Epithelial cell of proximal tubule (primary cell): Measurements from ENCODE around the gene HSPB8. TPM values are rescaled to one million over a fixed set of nuclear protein-coding genes. Genes with fewer than 3 reads are reported as not detected.

ENCODE experiments used
- DNase-seq: peaks from one replicate; pipeline ENCODE4 v3.0.0-alpha.2; 2011; ENCODE audit warnings: low read depth
- H3K4me3 ChIP-seq: 2 replicates; pipeline ENCODE4 v1.5.1; 2011; ENCODE audit warnings: low read depth, mild to moderate bottlenecking, low read length
- CTCF ChIP-seq: conservative IDR thresholded peaks from 2 replicates; pipeline ENCODE4 v1.5.1; 2012; ENCODE audit warnings: low read depth, mild to moderate bottlenecking, low read length
- total RNA-seq: library from RNA; depleted of rRNA; stranded (reverse); fragments of >200 nt; gene quantifications from 2 replicates; pipeline ENCODE4 v1.2.3, GENCODE V29; 2015

The HSPB8 gene
- total RNA-seq, 1 donor from 2014 or later, result 32.3 TPM

- no peak overlapping the region for H3K4me3 ChIP-seq
- no peak for TF ChIP-seq CTCF
- DNase-seq, result no peak
Measured at GRCh38 chr12:119145367-119145766, 33.4 kb upstream of the HSPB8 start.

- no peak for DNase-seq
- H3K4me3 ChIP-seq, result no peak overlapping the region
- TF ChIP-seq CTCF, result no peak
Measured at GRCh38 chr12:119147847-119148448, 30.8 kb upstream of the HSPB8 start.

GRCh38 chr12:119149270-119149669, 29.5 kb upstream of the HSPB8 start:
- no peak for DNase-seq
- H3K4me3 ChIP-seq, result no peak overlapping the region
- TF ChIP-seq CTCF, result no peak

DNA sequence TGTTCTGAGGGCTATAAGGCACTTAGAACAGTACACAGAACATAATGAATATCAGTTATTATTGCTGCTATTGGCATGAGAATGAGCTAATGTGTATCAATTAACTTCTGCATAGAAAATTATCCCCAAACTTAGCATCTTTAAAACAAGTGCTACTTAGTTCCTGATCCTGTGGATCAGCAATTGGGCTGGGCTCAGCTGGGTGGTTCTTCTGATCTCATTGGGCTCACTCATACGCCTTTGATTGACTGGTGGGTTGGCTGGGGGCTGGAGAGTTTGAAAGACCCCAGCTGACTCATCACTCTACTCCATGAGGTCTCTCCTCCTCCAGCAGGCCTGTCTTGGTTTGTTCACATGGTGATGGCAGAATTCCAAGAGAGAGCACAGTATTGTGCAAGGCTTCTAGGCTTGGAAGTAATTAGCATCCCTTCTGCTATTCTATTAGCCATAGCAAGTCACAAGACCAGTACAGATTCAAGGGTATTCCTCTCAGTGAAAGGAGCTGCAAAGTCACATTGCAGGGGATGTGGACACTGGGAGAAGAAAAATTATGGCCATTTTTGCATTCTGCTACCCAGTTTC, 27.2 kb upstream of the HSPB8 start:
- no peak for DNase-seq
- TF ChIP-seq CTCF, result no peak
- H3K4me3 ChIP-seq, result no peak overlapping the region

DNA sequence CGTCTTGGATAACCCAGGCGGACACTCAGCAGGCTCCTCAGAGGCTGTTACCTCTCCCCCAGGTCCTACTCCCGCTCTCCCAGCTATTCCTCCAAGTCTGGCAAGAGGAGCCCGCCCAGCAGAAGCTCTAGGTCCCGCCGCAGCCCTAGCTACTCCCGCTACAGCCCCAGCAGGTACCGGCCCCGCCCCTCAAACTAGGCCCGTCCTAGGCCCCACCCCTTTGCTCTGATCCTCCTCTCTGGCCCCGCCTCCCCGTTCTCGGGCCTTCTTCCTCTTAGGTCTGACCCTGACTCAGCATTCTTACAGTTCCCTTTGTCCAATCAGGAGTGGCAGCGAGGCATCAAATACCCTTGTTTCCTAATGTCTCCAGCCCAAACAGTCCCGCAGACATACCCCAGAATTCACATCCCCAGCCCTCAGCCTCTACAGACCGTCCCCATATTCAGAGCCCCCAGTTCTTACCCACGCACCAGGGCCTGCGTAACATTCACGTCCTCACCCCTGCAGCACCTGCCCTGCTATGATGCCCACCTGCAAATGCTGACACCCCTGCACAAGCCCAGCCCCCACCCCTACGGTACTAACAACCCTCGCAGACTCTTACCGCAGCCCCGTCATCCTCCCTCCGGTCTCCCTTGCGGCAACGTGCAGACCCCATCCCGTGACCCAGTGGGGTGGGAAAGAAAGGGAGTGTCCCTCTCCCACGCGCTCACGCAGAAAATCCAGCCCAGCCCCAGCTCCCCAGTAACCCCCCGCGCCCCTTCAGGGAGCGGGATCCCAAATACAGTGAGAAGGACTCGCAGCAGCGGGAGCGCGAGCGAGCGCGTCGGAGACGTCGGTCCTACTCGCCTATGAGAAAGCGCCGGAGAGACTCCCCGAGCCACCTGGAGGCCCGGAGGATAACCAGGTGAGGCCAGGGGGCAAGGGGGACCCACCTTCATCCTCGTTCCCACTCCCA, 25.0 kb upstream of the HSPB8 start:
- TF ChIP-seq CTCF, result no peak
- peak overlapping the region; percentile 38 for H3K4me3 ChIP-seq
- DNase-seq, result no peak

DNA sequence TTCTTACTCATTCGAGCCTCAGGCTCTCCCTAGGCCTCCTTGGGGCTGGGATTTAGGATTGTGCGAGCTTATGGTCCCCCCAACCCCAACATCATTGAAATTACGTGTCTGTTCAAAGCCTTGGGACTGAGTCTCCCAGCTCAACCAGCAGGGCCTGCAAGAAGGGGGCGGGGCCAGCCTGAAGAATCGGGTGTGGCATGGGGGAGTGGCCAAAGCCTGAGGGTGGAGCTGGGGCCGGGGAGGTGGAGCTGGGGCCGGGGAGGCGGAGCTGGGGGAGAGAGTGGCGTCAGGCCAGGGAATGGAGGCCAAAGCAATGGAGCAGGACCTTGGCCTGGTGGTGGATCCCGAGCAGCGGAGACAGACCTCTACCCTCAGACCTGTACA, 24.3 kb upstream of the HSPB8 start:
- TF ChIP-seq CTCF, result no peak
- no peak for DNase-seq
- no peak overlapping the region for H3K4me3 ChIP-seq
